Naive thymus-derived CD8-positive, alpha-beta T cell (primary cell): Measurements from ENCODE around the gene KCTD11. TPM values are rescaled to one million over a fixed set of nuclear protein-coding genes. Genes with fewer than 3 reads are reported as not detected.
A peak's percentile ranks its signal among the peaks of the same experiment; 100 is the strongest.

Experiments used
- ATAC-seq, 2 donors: fragments of 150-1000 bp; cut with Tn5 transposase in 1 of 2; sonication (Bioruptor Pico), chemical (Tn5 transposase) in 1 of 2; 1 replicate in 1 of 2; 2 replicates in 1 of 2; pipeline ENCODE4 v1.10.0; 2021; ENCODE audit warnings: mild to moderate bottlenecking in 2 of 2, moderate library complexity in 2 of 2
- POLR2A ChIA-PET: fragments of 350-600 bp; sonication (Branson Sonifier 250); formaldehyde crosslinking; loops from one replicate; lab custom pipeline; 2021; ENCODE audit warnings: antibody characterized with exemption; lab: Charles Lee
- DNase-seq, 10 donors: peaks; one replicate each; pipeline versions ENCODE4 v3.0.0 to v3.0.0-alpha.2; 2020 to 2022
- H3K27ac Mint-ChIP-seq, 10 donors: one replicate each; pipeline ENCODE4 v1.8.0; 2020 to 2022; ENCODE audit warnings: mild to moderate bottlenecking in 10 of 10, mixed read lengths in 10 of 10, moderate library complexity in 4 of 10, inconsistent platforms in 1 of 10
- H3K27me3 Mint-ChIP-seq, 5 donors: one replicate each; pipeline ENCODE4 v1.8.0; 2021 to 2022; ENCODE audit warnings: mixed read lengths in 5 of 5
- H3K36me3 Mint-ChIP-seq, 3 donors: one replicate each; pipeline ENCODE4 v1.8.0; 2020 to 2022; ENCODE audit warnings: mixed read lengths in 3 of 3, mild to moderate bottlenecking in 2 of 3, inconsistent platforms in 1 of 3
- H3K4me1 Mint-ChIP-seq, 4 donors: one replicate each; pipeline ENCODE4 v1.8.0; 2021 to 2022; ENCODE audit warnings: mixed read lengths in 4 of 4
- H3K4me3 Mint-ChIP-seq, 10 donors: one replicate each; pipeline ENCODE4 v1.8.0; 2020 to 2022; ENCODE audit warnings: mild to moderate bottlenecking in 10 of 10, mixed read lengths in 10 of 10, moderate library complexity in 6 of 10, inconsistent platforms in 1 of 10
- H3K9me3 Mint-ChIP-seq, 9 donors: one replicate each; pipeline ENCODE4 v1.8.0; 2020 to 2022; ENCODE audit warnings: mixed read lengths in 9 of 9, mild to moderate bottlenecking in 3 of 9, inconsistent platforms in 1 of 9, moderate library complexity in 1 of 9
- polyA plus RNA-seq, 3 donors: library from polyadenylated mRNA; unstranded; fragments of 300-500 nt; fragmentation: Illumina TruSeq; gene quantifications; one replicate each; pipeline ENCODE4 v1.2.3, GENCODE V29; 2021
- total RNA-seq, 8 experiments: library from RNA in 2 of 8; stranded (reverse) in 2 of 8; gene quantifications; one replicate each; pipeline ENCODE4 v1.2.3 and lab custom pipeline; 2021 to 2026

The KCTD11 gene
- total and polyA plus RNA-seq, 5 experiments from 2014 or later = 1.2 to 5.0 (median 1.6) TPM

- ATAC-seq (no peak), DNase-seq (no peak)
- Mint-ChIP-seq H3K36me3 (peaks cover 0 to 6% (median 5%) of the 10 kb centered on the region in 3 donors), H3K4me1 (peaks cover 13 to 36% (median 22%) of the 10 kb centered on the region in 4 donors), H3K9me3 (peaks cover 0 to 5% (median 0%) of the 10 kb centered on the region in 9 donors), H3K4me3 (peak within 1 kb of the TSS in 8 of 10 donors; percentile 12 to 67 (median 36)), H3K27ac (peak within 1 kb of the TSS in 4 of 10 donors; percentile 22 to 45 (median 38)), H3K27me3 (peaks cover 14 to 52% (median 32%) of the 10 kb centered on the region in 5 donors)
- POLR2A ChIA-PET = interaction anchor here (0.8 to 2.3 kb wide), 5 partner anchors 9 to 98 kb away, joined by 3 to 8 read pairs (median 4); partner anchors contain the start of genes PLSCR3, SPEM2 and ZBTB4
Observed at GRCh38 chr17:7380855-7381683, 29.1 kb downstream of the KCTD11 start, which contains the start of gene TNK1. Gene TNK1 (plus strand): TSS chr17:7381089. CDS start chr17:7382927, 1,838 bp downstream.

GRCh38 chr17:7382901-7383300 is 30.9 kb downstream of the KCTD11 start:
- DNase-seq (no peak), ATAC-seq (no peak)
- peaks cover 5 to 12% (median 6%) of the 10 kb centered on the region in 3 donors for H3K36me3 Mint-ChIP-seq
- peaks cover 14 to 39% (median 30%) of the 10 kb centered on the region in 5 donors for H3K27me3 Mint-ChIP-seq
- peak overlapping the region in 6 of 10 donors; percentile 27 to 95 (median 78) for H3K27ac Mint-ChIP-seq
- peaks cover 15 to 42% (median 24%) of the 10 kb centered on the region in 4 donors for H3K4me1 Mint-ChIP-seq
- POLR2A ChIA-PET = interaction anchor here (0.5 to 4.5 kb wide), 9 partner anchors 11 to 304 kb away, joined by 3 to 50 read pairs (median 15); partner anchors contain the start of genes ACAP1, KCTD11, PLSCR3 and TMEM102
- H3K4me3 Mint-ChIP-seq = peak overlapping the region in 9 of 10 donors; percentile 26 to 89 (median 55)
- peaks cover 0 to 5% (median 0%) of the 10 kb centered on the region in 9 donors for H3K9me3 Mint-ChIP-seq

GRCh38 chr17:7383371-7383741 is 31.4 kb downstream of the KCTD11 start:
- peak overlapping the region; percentile 24 to 94 (median 81) for H3K4me3 Mint-ChIP-seq
- H3K36me3 Mint-ChIP-seq = peaks cover 5 to 15% (median 6%) of the 10 kb centered on the region in 3 donors
- DNase-seq = no peak
- H3K27me3 Mint-ChIP-seq = peaks cover 14 to 38% (median 30%) of the 10 kb centered on the region in 5 donors
- H3K27ac Mint-ChIP-seq = peak overlapping the region in 6 of 10 donors; percentile 27 to 95 (median 76)
- ATAC-seq = no peak
- H3K9me3 Mint-ChIP-seq = peaks cover 0 to 5% (median 0%) of the 10 kb centered on the region in 9 donors
- POLR2A ChIA-PET = interaction anchor here (0.5 to 4.5 kb wide), 17 partner anchors 11 to 303 kb away, joined by 3 to 50 read pairs (median 8); partner anchors contain the start of genes ACAP1, KCTD11, NEURL4 and PLSCR3
- H3K4me1 Mint-ChIP-seq = peaks cover 15 to 42% (median 24%) of the 10 kb centered on the region in 4 donors

- ATAC-seq = peak; percentile 95
- POLR2A ChIA-PET = interaction anchor here (0.6 to 4.5 kb wide), 33 partner anchors 9 to 805 kb away, joined by 3 to 50 read pairs (median 4); partner anchors contain the start of genes ACAP1, FXR2, KCTD11 and NEURL4
- DNase-seq = peak; percentile 65 to 93 (median 82)
- Mint-ChIP-seq H3K27ac (peak overlapping the region; percentile 48 to 97 (median 96)), H3K4me3 (peak overlapping the region; percentile 77 to 94 (median 86)), H3K27me3 (peaks cover 14 to 33% (median 29%) of the 10 kb centered on the region in 5 donors), H3K36me3 (peaks cover 5 to 19% (median 5%) of the 10 kb centered on the region in 3 donors), H3K9me3 (peaks cover 0 to 5% (median 0%) of the 10 kb centered on the region in 9 donors), H3K4me1 (peaks cover 15 to 42% (median 24%) of the 10 kb centered on the region in 4 donors)
Observed at GRCh38 chr17:7383742-7384488, 32.0 kb downstream of the KCTD11 start.

GRCh38 chr17:7384489-7385081 is 32.6 kb downstream of the KCTD11 start:
- Mint-ChIP-seq H3K27me3 (peaks cover 9 to 27% (median 22%) of the 10 kb centered on the region in 5 donors), H3K4me3 (peak overlapping the region; percentile 77 to 94 (median 86)), H3K4me1 (peaks cover 15 to 42% (median 26%) of the 10 kb centered on the region in 4 donors), H3K36me3 (peaks cover 0 to 25% (median 0%) of the 10 kb centered on the region in 3 donors), H3K9me3 (no peaks in the 10 kb centered on the region), H3K27ac (peak overlapping the region; percentile 79 to 97 (median 96))
- DNase-seq (no peak), ATAC-seq (no peak)
- POLR2A ChIA-PET = interaction anchor here (0.5 to 4.5 kb wide), 33 partner anchors 10 to 805 kb away, joined by 3 to 50 read pairs (median 5); partner anchors contain the start of genes ACAP1, FXR2, KCTD11 and NEURL4

GRCh38 chr17:7388856-7389255 is 36.9 kb downstream of the KCTD11 start:
- ATAC-seq (no peak), DNase-seq (no peak)
- Mint-ChIP-seq H3K9me3 (no peaks in the 10 kb centered on the region), H3K4me1 (peaks cover 25 to 44% (median 38%) of the 10 kb centered on the region in 4 donors), H3K36me3 (peaks cover 0 to 51% (median 4%) of the 10 kb centered on the region in 3 donors), H3K27ac (peak overlapping the region in 1 of 10 donors; percentile 56), H3K4me3 (no peak overlapping the region), H3K27me3 (no peaks in the 10 kb centered on the region)
- POLR2A ChIA-PET = interaction anchor here (0.5 to 1.8 kb wide), 7 partner anchors 8 to 224 kb away, joined by 3 to 8 read pairs (median 3); partner anchors contain the start of genes TMEM256 and TNK1

- POLR2A ChIA-PET = interaction anchor here (0.5 to 1.8 kb wide), 8 partner anchors 10 to 212 kb away, joined by 3 to 8 read pairs (median 3); partner anchors contain the start of genes POLR2A, TMEM256 and TNK1
- peak overlapping the region in 3 of 10 donors; percentile 48 to 85 (median 49) for H3K27ac Mint-ChIP-seq
- peak overlapping the region in 1 of 10 donors; percentile 14 for H3K4me3 Mint-ChIP-seq
- peaks cover 25 to 44% (median 39%) of the 10 kb centered on the region in 4 donors for H3K4me1 Mint-ChIP-seq
- no peak for DNase-seq
- H3K36me3 Mint-ChIP-seq = peaks cover 0 to 51% (median 4%) of the 10 kb centered on the region in 3 donors
- H3K27me3 Mint-ChIP-seq = no peaks in the 10 kb centered on the region
- no peak for ATAC-seq
- H3K9me3 Mint-ChIP-seq = no peaks in the 10 kb centered on the region
Observed at GRCh38 chr17:7389924-7390910, 38.3 kb downstream of the KCTD11 start.

- POLR2A ChIA-PET = interaction anchor here (1.0 to 1.1 kb wide), 2 partner anchors 13 to 64 kb away, joined by 3 read pairs; partner anchors contain the start of gene TMEM256
- Mint-ChIP-seq H3K36me3 (peaks cover 0 to 51% (median 4%) of the 10 kb centered on the region in 3 donors), H3K27me3 (no peaks in the 10 kb centered on the region), H3K4me1 (peaks cover 23 to 48% (median 40%) of the 10 kb centered on the region in 4 donors), H3K27ac (peak overlapping the region in 6 of 10 donors; percentile 40 to 78 (median 62)), H3K9me3 (no peaks in the 10 kb centered on the region), H3K4me3 (peak overlapping the region in 6 of 10 donors; percentile 7 to 82 (median 46))
- ATAC-seq = no peak
- no peak for DNase-seq
Observed at GRCh38 chr17:7391307-7391706, 39.3 kb downstream of the KCTD11 start.

GRCh38 chr17:7392696-7393612 is 41.0 kb downstream of the KCTD11 start:
- ATAC-seq (no peak), DNase-seq (no peak)
- Mint-ChIP-seq H3K4me3 (peak overlapping the region; percentile 78 to 97 (median 94)), H3K27ac (peak overlapping the region in 8 of 10 donors; percentile 42 to 89 (median 74)), H3K9me3 (no peaks in the 10 kb centered on the region), H3K4me1 (peaks cover 18 to 49% (median 37%) of the 10 kb centered on the region in 4 donors), H3K36me3 (peaks cover 0 to 39% (median 4%) of the 10 kb centered on the region in 3 donors), H3K27me3 (no peaks in the 10 kb centered on the region)
- POLR2A ChIA-PET = interaction anchor here (1.0 to 4.4 kb wide), 7 partner anchors 8 to 92 kb away, joined by 3 to 50 read pairs (median 5); partner anchors contain the start of genes ACAP1, POLR2A, TMEM256 and TNK1
